Trophoblast cell (in vitro differentiated cells and primary cell): Measurements from ENCODE around the gene CD151.

ENCODE experiments used
- DNase-seq, 2 donors: peaks; one replicate each; pipeline ENCODE4 v3.0.0-alpha.2; 2016
- H2AFZ ChIP-seq: 2 replicates; pipeline ENCODE4 v1.6.1; 2013; ENCODE audit warnings: low read length, moderate library complexity, mild to moderate bottlenecking; ENCODE audit not compliant: insufficient read depth, poor library complexity
- H2AK5ac ChIP-seq: 2 replicates; pipeline ENCODE4 v1.6.1; 2013; ENCODE audit warnings: mild to moderate bottlenecking, low read length
- H2BK120ac ChIP-seq: 2 replicates; pipeline ENCODE4 v1.6.1; 2013; ENCODE audit warnings: low read length, mild to moderate bottlenecking, moderate library complexity; ENCODE audit not compliant: insufficient read depth, poor library complexity
- H2BK12ac ChIP-seq: 2 replicates; pipeline ENCODE4 v1.6.1; 2013; ENCODE audit warnings: mild to moderate bottlenecking, low read length, moderate library complexity
- H2BK5ac ChIP-seq: 2 replicates; pipeline ENCODE4 v1.6.1; 2013; ENCODE audit warnings: low read length, low read depth, moderate library complexity, mild to moderate bottlenecking; ENCODE audit not compliant: poor library complexity
- H3K14ac ChIP-seq: 2 replicates; pipeline ENCODE4 v1.6.1; 2013; ENCODE audit warnings: mild to moderate bottlenecking, low read length
- H3K18ac ChIP-seq: 2 replicates; pipeline ENCODE4 v1.6.1; 2013; ENCODE audit warnings: mild to moderate bottlenecking, low read length
- H3K23ac ChIP-seq: 2 replicates; pipeline ENCODE4 v1.6.1; 2013; ENCODE audit warnings: low read length
- H3K27ac ChIP-seq: 2 replicates; pipeline ENCODE4 v1.5.1; 2013; ENCODE audit warnings: low read depth, mild to moderate bottlenecking, inconsistent platforms, low read length, moderate library complexity
- H3K27me3 ChIP-seq: 2 replicates; pipeline ENCODE4 v1.6.1; 2013; ENCODE audit warnings: inconsistent platforms, mild to moderate bottlenecking, low read length, moderate library complexity; ENCODE audit not compliant: insufficient read depth
- H3K36me3 ChIP-seq, 2 experiments: 1 replicate in 1 of 2; 2 replicates in 1 of 2; pipeline ENCODE4 v1.6.1; 2013; ENCODE audit warnings: low read length in 2 of 2, mild to moderate bottlenecking in 2 of 2, moderate library complexity in 1 of 2; ENCODE audit not compliant: insufficient read depth in 2 of 2, control insufficient read depth in 1 of 2
- H3K4ac ChIP-seq: 2 replicates; pipeline ENCODE4 v1.6.1; 2013; ENCODE audit warnings: low read depth, mild to moderate bottlenecking, low read length, moderate library complexity
- H3K4me1 ChIP-seq, 2 experiments: 1 replicate in 1 of 2; 2 replicates in 1 of 2; pipeline ENCODE4 v1.6.1; 2013; ENCODE audit warnings: low read length in 2 of 2, mild to moderate bottlenecking in 2 of 2, moderate library complexity in 1 of 2; ENCODE audit not compliant: insufficient read depth in 2 of 2, control insufficient read depth in 1 of 2
- H3K4me2 ChIP-seq: 2 replicates; pipeline ENCODE4 v1.6.1; 2013; ENCODE audit warnings: inconsistent platforms, mild to moderate bottlenecking, low read length, moderate library complexity
- H3K4me3 ChIP-seq: 2 replicates; pipeline ENCODE4 v1.5.1; 2013; ENCODE audit warnings: mild to moderate bottlenecking, low read depth, low read length, inconsistent platforms
- H3K79me1 ChIP-seq: one replicate; pipeline ENCODE4 v1.6.1; 2013; ENCODE audit warnings: low read length
- H3K79me2 ChIP-seq: 2 replicates; pipeline ENCODE4 v1.6.1; 2013; ENCODE audit warnings: low read length, mild to moderate bottlenecking; ENCODE audit not compliant: control insufficient read depth, insufficient read depth, poor library complexity
- H3K9ac ChIP-seq: 2 replicates; pipeline ENCODE4 v1.6.1; 2013; ENCODE audit warnings: mild to moderate bottlenecking, low read length
- H3K9me3 ChIP-seq: 2 replicates; pipeline ENCODE4 v1.6.1; 2013; ENCODE audit warnings: low read depth, mild to moderate bottlenecking, control low read depth, inconsistent platforms, low read length; ENCODE audit not compliant: insufficient read depth
- H4K12ac ChIP-seq: 2 replicates; pipeline ENCODE4 v1.6.1; 2013; ENCODE audit warnings: low read depth, mild to moderate bottlenecking, low read length, moderate library complexity
- H4K8ac ChIP-seq: 2 replicates; pipeline ENCODE4 v1.6.1; 2013; ENCODE audit warnings: low read depth, mild to moderate bottlenecking, low read length, moderate library complexity
- H4K91ac ChIP-seq: one replicate; pipeline ENCODE4 v1.6.1; 2013; ENCODE audit warnings: low read depth, mild to moderate bottlenecking, low read length, moderate library complexity
- WGBS: extraction: QIAGEN DNeasy Blood & Tissue Kit; methylation state at CpG from one replicate; pipeline ENCODE4 v1.1.7; 2013; ENCODE audit warnings: missing lambda C conversion rate; ENCODE audit not compliant: insufficient read length, insufficient coverage; ENCODE audit errors: extremely low coverage; 5-methylcytosine and 5-hydroxymethylcytosine counted together

Gene CD151

DNA sequence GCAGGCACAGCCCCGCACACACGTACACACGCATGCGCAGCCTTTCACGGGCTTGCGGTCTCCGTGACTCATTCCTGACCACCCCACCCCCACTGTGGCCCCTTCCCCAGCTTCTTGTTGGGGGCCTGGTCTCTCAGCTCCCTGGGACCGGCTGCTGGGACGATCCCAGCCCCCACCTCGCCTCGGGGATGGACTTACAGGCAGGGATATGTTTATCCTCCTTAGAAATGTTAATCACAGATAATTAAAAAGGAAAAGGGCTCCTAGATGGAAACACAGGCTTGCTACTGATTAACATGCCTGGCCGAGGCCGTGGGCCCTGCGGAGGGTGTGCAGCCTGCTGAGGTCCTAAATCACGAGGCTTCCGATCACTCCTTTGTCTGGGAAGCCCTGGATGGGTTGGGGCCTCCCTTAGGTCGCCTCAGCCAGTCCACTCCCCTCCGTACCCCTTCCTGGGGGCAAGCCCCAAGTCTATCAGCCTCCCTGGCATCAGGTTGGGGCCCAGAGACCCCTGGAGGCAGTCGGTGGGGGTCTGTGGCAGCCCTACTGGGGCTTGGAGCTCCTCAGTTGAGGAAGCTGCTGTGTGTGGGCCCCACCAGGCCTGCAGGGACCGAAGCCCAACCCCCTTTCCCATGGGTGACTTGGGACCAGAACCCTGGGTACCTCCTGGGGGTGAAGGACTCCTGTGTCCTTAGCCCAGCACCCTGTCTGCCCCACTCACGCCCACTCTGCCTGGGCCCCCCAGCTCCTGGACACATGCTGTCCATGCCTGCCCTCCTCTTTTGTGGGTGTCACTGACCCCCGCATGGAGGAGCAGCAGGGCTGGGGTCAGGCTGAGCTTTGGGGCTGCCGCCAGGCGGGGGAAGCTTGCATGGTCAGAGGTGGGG is 30.5 kb downstream of the CD151 start:
- Histone ChIP-seq H3K23ac (no peak overlapping the region), H3K79me1 (no peaks in the 10 kb centered on the region), H3K9me3 (peaks cover 1% of the 10 kb centered on the region), H4K12ac (peak overlapping the region; percentile 7), H4K8ac (no peak overlapping the region), H4K91ac (no peak overlapping the region), H2BK12ac (no peak overlapping the region), H3K27me3 (no peaks in the 10 kb centered on the region), H3K4me1 (no peaks in the 10 kb centered on the region), H3K4me2 (no peak overlapping the region), H3K79me2 (no peaks in the 10 kb centered on the region), H3K18ac (no peak overlapping the region), H2AK5ac (no peak overlapping the region), H3K4ac (no peak overlapping the region), H3K36me3 (peaks cover 5 to 7% of the 10 kb centered on the region in 2 experiments), H2AFZ (no peak overlapping the region), H2BK5ac (no peak overlapping the region), H3K14ac (no peak overlapping the region), H2BK120ac (no peak overlapping the region), H3K27ac (no peak overlapping the region), H3K9ac (no peak overlapping the region), H3K4me3 (no peak overlapping the region)
- WGBS: no CpG with 5 or more reads among the region's 24 CpGs
- DNase-seq: no peak

DNA sequence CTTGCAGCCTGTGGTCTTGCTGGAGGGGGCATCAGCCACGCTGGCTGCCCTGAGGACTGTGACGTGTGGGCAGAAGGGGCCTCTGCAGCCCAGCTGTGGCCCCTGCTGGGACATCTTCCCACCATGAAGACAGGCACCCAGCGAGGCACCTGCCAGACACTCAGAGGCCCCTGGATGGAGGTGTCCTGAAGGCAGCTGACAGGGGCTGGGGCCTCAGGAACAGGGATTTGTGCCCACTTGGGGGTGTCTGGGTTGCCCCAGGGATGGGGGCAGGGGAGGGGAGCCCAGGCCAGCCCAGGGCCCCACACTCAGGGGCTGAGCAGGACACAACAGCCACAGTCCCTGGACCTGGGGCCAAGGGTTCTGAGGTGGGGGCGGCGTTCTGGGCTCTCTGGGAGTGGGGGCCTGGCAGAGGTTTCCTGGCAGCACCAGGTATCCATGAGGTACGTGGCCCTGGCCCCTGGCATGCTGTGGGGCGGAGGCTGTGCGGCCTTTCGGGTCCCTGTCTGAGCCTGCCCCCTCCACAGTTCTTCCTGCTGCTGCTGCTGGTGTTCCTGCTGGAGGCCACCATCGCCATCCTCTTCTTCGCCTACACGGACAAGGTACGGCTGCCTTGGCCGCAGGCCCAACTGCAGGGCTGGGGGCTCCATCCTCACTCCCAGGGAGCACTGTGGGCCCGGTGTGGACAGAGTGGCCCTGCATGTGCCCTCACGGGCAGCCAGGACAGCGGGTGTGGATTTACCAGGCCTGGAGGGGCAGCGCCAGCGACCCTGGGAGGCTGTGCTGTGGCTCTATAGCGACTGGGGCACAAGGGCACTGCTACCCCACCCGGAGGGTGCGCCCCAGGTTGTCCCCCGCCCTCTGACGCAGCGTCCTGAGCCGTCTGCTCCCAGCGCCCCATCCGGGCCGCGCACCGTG is 31.4 kb downstream of the CD151 start:
- H3K4ac ChIP-seq: no peak overlapping the region
- no peak overlapping the region for H4K91ac ChIP-seq
- H2AFZ ChIP-seq: no peak overlapping the region
- no peak overlapping the region for H2BK120ac ChIP-seq
- peaks cover 1% of the 10 kb centered on the region for H3K9me3 ChIP-seq
- no peak overlapping the region for H3K27ac ChIP-seq
- H3K18ac ChIP-seq: no peak overlapping the region
- no peak overlapping the region for H3K4me3 ChIP-seq
- no peak overlapping the region for H3K4me2 ChIP-seq
- no peak overlapping the region for H3K9ac ChIP-seq
- H3K79me1 ChIP-seq: no peaks in the 10 kb centered on the region
- no peak overlapping the region for H3K14ac ChIP-seq
- H2AK5ac ChIP-seq: no peak overlapping the region
- H2BK12ac ChIP-seq: no peak overlapping the region
- WGBS: no CpG with 5 or more reads among the region's 31 CpGs
- H3K79me2 ChIP-seq: no peaks in the 10 kb centered on the region
- H3K27me3 ChIP-seq: no peaks in the 10 kb centered on the region
- H3K4me1 ChIP-seq: no peaks in the 10 kb centered on the region
- no peak overlapping the region for H2BK5ac ChIP-seq
- DNase-seq: no peak
- no peak overlapping the region for H3K23ac ChIP-seq
- H4K8ac ChIP-seq: no peak overlapping the region
- H3K36me3 ChIP-seq: peaks cover 5 to 11% of the 10 kb centered on the region in 2 experiments
- H4K12ac ChIP-seq: no peak overlapping the region

DNA sequence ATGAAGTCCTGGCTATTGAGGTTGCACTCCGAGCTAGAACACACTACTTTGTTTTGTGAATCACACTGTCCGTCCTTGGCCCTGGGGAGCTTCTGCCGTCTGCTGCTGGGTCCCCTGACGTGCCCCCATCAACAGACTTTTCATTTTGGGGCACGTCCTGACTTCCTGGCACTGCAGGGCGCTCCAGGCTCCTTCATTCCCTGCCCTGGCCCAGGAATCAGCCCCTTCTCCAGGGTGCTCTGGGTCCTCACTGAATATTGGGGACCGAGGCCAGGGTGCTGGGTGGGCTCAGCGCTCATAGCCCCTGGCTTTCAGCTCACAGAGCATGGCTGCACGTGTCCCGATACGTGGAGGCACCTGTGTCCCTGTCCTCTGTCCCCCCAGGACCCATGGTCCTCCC is 32.1 kb downstream of the CD151 start:
- Histone ChIP-seq H4K12ac (no peak overlapping the region), H2BK120ac (no peak overlapping the region), H3K4me1 (no peaks in the 10 kb centered on the region), H3K23ac (no peak overlapping the region), H3K9ac (no peak overlapping the region), H2BK12ac (no peak overlapping the region), H2AK5ac (no peak overlapping the region), H3K9me3 (peaks cover 1% of the 10 kb centered on the region), H3K79me2 (no peaks in the 10 kb centered on the region), H2AFZ (no peak overlapping the region), H3K79me1 (no peaks in the 10 kb centered on the region), H3K14ac (no peak overlapping the region), H3K36me3 (peaks cover 5 to 12% of the 10 kb centered on the region in 2 experiments), H3K4ac (no peak overlapping the region), H3K4me3 (no peak overlapping the region), H2BK5ac (no peak overlapping the region), H3K27me3 (no peaks in the 10 kb centered on the region), H4K91ac (no peak overlapping the region), H4K8ac (no peak overlapping the region), H3K27ac (no peak overlapping the region), H3K4me2 (no peak overlapping the region), H3K18ac (no peak overlapping the region)
- WGBS: no CpG with 5 or more reads among the region's 11 CpGs
- DNase-seq: no peak

DNA sequence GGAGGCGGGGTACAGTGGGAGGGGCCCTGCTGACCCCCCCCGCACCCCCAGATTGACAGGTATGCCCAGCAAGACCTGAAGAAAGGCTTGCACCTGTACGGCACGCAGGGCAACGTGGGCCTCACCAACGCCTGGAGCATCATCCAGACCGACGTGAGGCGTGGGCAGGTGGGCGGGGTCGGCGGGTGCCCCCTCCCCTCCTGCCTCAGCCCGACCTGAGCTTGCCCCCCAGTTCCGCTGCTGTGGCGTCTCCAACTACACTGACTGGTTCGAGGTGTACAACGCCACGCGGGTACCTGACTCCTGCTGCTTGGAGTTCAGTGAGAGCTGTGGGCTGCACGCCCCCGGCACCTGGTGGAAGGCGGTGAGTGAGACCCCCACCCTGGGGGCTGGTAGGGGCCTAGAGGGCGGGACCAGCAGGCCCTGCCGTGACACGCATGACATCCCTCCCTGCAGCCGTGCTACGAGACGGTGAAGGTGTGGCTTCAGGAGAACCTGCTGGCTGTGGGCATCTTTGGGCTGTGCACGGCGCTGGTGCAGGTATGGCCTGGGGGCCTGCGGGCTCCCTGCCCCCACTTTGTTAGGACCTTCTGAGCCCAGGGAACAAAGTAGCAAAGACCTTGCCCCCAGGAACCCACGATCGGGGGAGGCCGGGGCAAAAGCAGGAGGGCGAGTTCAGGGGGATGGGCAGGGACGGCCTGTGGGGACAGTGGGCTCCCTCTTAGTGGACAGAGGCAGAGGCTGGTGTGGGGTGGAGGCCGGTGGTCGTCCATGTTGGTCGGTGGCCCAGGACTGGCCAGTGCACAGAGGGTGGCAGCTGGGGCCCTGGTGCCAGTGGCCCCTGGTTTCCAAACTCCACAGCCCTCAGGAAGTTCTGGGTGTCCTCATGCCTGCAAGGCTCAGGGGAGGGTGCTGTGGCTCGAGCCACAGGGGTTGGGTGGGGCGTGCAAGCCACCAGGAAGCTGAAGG is 33.0 kb downstream of the CD151 start:
- Histone ChIP-seq H3K36me3 (peaks cover 5 to 12% of the 10 kb centered on the region in 2 experiments), H2BK5ac (no peak overlapping the region), H2BK120ac (no peak overlapping the region), H2AK5ac (no peak overlapping the region), H3K4me1 (no peaks in the 10 kb centered on the region), H3K27ac (no peak overlapping the region), H4K8ac (no peak overlapping the region), H3K4me3 (no peak overlapping the region), H3K9ac (no peak overlapping the region), H3K79me2 (no peaks in the 10 kb centered on the region), H3K23ac (no peak overlapping the region), H4K91ac (no peak overlapping the region), H3K18ac (no peak overlapping the region), H2AFZ (no peak overlapping the region), H3K4me2 (no peak overlapping the region), H2BK12ac (no peak overlapping the region), H3K4ac (no peak overlapping the region), H3K27me3 (no peaks in the 10 kb centered on the region), H3K79me1 (no peaks in the 10 kb centered on the region), H3K9me3 (peaks cover 1% of the 10 kb centered on the region), H3K14ac (no peak overlapping the region), H4K12ac (no peak overlapping the region)
- WGBS: no CpG with 5 or more reads among the region's 41 CpGs
- DNase-seq: no peak
